ENCODE results near the gene SERINC5.

Gene SERINC5

GRCh38 chr5:80078921-80079320, 176.9 kb downstream of the SERINC5 start:
- DNase-seq (ENCODE audit: low spot score): no peak
- Histone ChIP-seq H3K27me3 (ENCODE audit: insufficient read depth, poor library complexity, severe bottlenecking) (no peaks in the 10 kb centered on the region), H3K4me3 (ENCODE audit: severe bottlenecking) (no peak overlapping the region), H3K9me3 (ENCODE audit: severe bottlenecking) (no peaks in the 10 kb centered on the region), H3K4me1 (ENCODE audit: insufficient read depth, poor library complexity, severe bottlenecking) (no peaks in the 10 kb centered on the region), H3K27ac (ENCODE audit: poor library complexity, severe bottlenecking) (no peak overlapping the region), H3K36me3 (ENCODE audit: low read depth) (no peaks in the 10 kb centered on the region)
- ATAC-seq (ENCODE audit: low read depth): no peak
- no peak for TF ChIP-seq CTCF (IDR thresholded peaks at IDR 0.05; ENCODE audit: poor library complexity, severe bottlenecking)

- Histone ChIP-seq H3K36me3 (ENCODE audit: low read depth) (no peaks in the 10 kb centered on the region), H3K9me3 (ENCODE audit: severe bottlenecking) (no peaks in the 10 kb centered on the region), H3K4me3 (ENCODE audit: severe bottlenecking) (no peak overlapping the region), H3K27me3 (ENCODE audit: insufficient read depth, poor library complexity, severe bottlenecking) (no peaks in the 10 kb centered on the region), H3K4me1 (ENCODE audit: insufficient read depth, poor library complexity, severe bottlenecking) (no peaks in the 10 kb centered on the region), H3K27ac (ENCODE audit: poor library complexity, severe bottlenecking) (no peak overlapping the region)
- no peak for DNase-seq (ENCODE audit: low spot score)
- no peak for TF ChIP-seq CTCF (IDR thresholded peaks at IDR 0.05; ENCODE audit: poor library complexity, severe bottlenecking)
- no peak for ATAC-seq (ENCODE audit: low read depth)
These were observed 178.7 kb downstream of the SERINC5 start for GRCh38 chr5:80077051-80077714.

- no peak for DNase-seq (ENCODE audit: low spot score)
- ATAC-seq (ENCODE audit: low read depth): no peak
- no peak overlapping the region for H3K27ac ChIP-seq (ENCODE audit: poor library complexity, severe bottlenecking)
These were observed 179.5 kb downstream of the SERINC5 start for GRCh38 chr5:80076131-80077050.

GRCh38 chr5:80072103-80073073, 183.5 kb downstream of the SERINC5 start:
- no peak for ATAC-seq (ENCODE audit: low read depth)
- no peaks in the 10 kb centered on the region for H3K4me1 ChIP-seq (ENCODE audit: insufficient read depth, poor library complexity, severe bottlenecking)
- no peak overlapping the region for H3K27ac ChIP-seq (ENCODE audit: poor library complexity, severe bottlenecking)
- H3K27me3 ChIP-seq (ENCODE audit: insufficient read depth, poor library complexity, severe bottlenecking): no peaks in the 10 kb centered on the region
- TF ChIP-seq CTCF (IDR thresholded peaks at IDR 0.05; ENCODE audit: poor library complexity, severe bottlenecking): no peak
- no peak overlapping the region for H3K4me3 ChIP-seq (ENCODE audit: severe bottlenecking)
- no peaks in the 10 kb centered on the region for H3K36me3 ChIP-seq (ENCODE audit: low read depth)
- no peaks in the 10 kb centered on the region for H3K9me3 ChIP-seq (ENCODE audit: severe bottlenecking)
- no peak for DNase-seq (ENCODE audit: low spot score)

More at GRCh38 chr5:80076131-80077050, 179.5 kb downstream of the SERINC5 start:
- Histone ChIP-seq H3K9me3 (ENCODE audit: severe bottlenecking) (no peaks in the 10 kb centered on the region), H3K4me1 (ENCODE audit: insufficient read depth, poor library complexity, severe bottlenecking) (no peaks in the 10 kb centered on the region), H3K36me3 (ENCODE audit: low read depth) (no peaks in the 10 kb centered on the region), H3K4me3 (ENCODE audit: severe bottlenecking) (no peak overlapping the region), H3K27me3 (ENCODE audit: insufficient read depth, poor library complexity, severe bottlenecking) (no peaks in the 10 kb centered on the region)
- no peak for TF ChIP-seq CTCF (IDR thresholded peaks at IDR 0.05; ENCODE audit: poor library complexity, severe bottlenecking)
